HCT116 (cell line): ENCODE measurements around the gene ATG5. TPM values are rescaled to one million over a fixed set of nuclear protein-coding genes. Genes with fewer than 3 reads are reported as not detected.

ENCODE experiments used
- EZH2phosphoT487 ChIP-seq: fragments of 200-600 bp; IDR thresholded peaks from 2 replicates; pipeline ENCODE4 v1.6.1; 2018; ENCODE audit warnings: antibody characterized with exemption, borderline replicate concordance
- FOSL1 ChIP-seq: IDR thresholded peaks from 2 replicates; pipeline ENCODE4 v1.6.1; 2012; ENCODE audit warnings: low read depth
- JUND ChIP-seq: IDR thresholded peaks from 2 replicates; pipeline ENCODE4 v1.6.1; 2012
- SP1 ChIP-seq: IDR thresholded peaks from 2 replicates; pipeline ENCODE4 v1.6.1; 2012; ENCODE audit warnings: low read depth
- TCF7L2 ChIP-seq: IDR thresholded peaks from 2 replicates; pipeline ENCODE4 v1.7.0; 2011; ENCODE audit warnings: borderline replicate concordance, inconsistent platforms; ENCODE audit not compliant: insufficient read depth, insufficient read length; ENCODE audit errors: extremely low read depth
- YY1 ChIP-seq: IDR thresholded peaks from 2 replicates; pipeline ENCODE4 v1.6.1; 2011; ENCODE audit warnings: low read length, low read depth, moderate library complexity, mild to moderate bottlenecking; ENCODE audit not compliant: insufficient replicate concordance; ENCODE audit errors: extremely low read depth
- total RNA-seq: library from RNA; stranded (reverse); gene quantifications from one replicate; pipeline ENCODE4 v1.2.1, GENCODE V29; 2021; ENCODE audit not compliant: unreplicated experiment
- TF ChIP-seq, protein P1 (sequence below), 3 experiments: fragments of 200-600 bp in 1 of 3; sonication (generic) in 1 of 3; IDR thresholded peaks in 2 of 3; conservative IDR thresholded peaks in 1 of 3; 2 replicates each; pipeline ENCODE4 v1.5.1; 2012 to 2017; ENCODE audit warnings: low read depth in 2 of 3, low read length in 2 of 3, antibody characterized with exemption in 1 of 3, borderline replicate concordance in 1 of 3, control low read depth in 1 of 3, mild to moderate bottlenecking in 1 of 3, mixed read lengths in 1 of 3, mixed run types in 1 of 3, moderate library complexity in 1 of 3; ENCODE audit not compliant: insufficient read depth in 1 of 3
- TF ChIP-seq, protein P2 (sequence below): IDR thresholded peaks from 2 replicates; pipeline ENCODE4 v1.6.1; 2011; ENCODE audit warnings: mild to moderate bottlenecking, low read length, moderate library complexity; ENCODE audit not compliant: insufficient replicate concordance; ENCODE audit errors: extremely low read depth
- TF ChIP-seq, protein P3 (sequence below): IDR thresholded peaks from 2 replicates; pipeline ENCODE4 v1.6.1; 2012
- TF ChIP-seq, protein P4 (sequence below): IDR thresholded peaks from 2 replicates; pipeline ENCODE4 v1.6.1; 2012

Gene ATG5
- total RNA-seq, 1 experiment from 2014 or later = 39.6 TPM

DNA sequence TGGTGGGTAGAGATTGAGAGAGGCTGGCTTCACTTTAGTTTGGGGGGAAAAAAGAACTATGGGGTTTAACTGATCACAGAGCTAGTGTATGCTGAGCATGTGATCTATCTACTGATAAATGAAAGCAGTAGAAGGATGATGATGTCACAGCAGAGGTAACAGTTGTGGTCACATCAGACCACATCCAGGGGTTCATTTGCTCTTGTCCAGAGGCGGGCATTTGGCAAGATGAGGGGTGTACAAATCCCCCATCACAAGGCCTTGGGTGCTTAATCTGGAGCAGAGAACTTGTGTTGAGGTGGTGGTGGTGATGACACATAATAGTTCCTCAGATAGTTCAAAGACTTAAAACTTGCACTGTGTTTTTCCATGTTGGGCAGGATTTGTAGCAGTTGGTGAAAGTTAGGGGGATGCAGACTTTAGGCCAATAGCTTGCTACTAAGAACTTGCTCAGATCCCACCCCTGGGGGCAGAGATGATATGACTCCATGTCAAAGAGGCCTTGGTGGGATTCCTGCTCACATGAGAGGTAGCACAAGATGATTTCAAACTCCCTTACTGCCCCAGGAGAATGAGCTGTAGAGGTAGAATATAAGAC, 176.0 kb downstream of the ATG5 start (continued):
- TF ChIP-seq, protein P1, sequence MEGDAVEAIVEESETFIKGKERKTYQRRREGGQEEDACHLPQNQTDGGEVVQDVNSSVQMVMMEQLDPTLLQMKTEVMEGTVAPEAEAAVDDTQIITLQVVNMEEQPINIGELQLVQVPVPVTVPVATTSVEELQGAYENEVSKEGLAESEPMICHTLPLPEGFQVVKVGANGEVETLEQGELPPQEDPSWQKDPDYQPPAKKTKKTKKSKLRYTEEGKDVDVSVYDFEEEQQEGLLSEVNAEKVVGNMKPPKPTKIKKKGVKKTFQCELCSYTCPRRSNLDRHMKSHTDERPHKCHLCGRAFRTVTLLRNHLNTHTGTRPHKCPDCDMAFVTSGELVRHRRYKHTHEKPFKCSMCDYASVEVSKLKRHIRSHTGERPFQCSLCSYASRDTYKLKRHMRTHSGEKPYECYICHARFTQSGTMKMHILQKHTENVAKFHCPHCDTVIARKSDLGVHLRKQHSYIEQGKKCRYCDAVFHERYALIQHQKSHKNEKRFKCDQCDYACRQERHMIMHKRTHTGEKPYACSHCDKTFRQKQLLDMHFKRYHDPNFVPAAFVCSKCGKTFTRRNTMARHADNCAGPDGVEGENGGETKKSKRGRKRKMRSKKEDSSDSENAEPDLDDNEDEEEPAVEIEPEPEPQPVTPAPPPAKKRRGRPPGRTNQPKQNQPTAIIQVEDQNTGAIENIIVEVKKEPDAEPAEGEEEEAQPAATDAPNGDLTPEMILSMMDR (IDR thresholded peaks at IDR 0.05 in 2 of 3, conservative IDR thresholded peaks at IDR 0.05 in 1 of 3; ENCODE audit: borderline replicate concordance in 1 of 3, insufficient read depth in 1 of 3, low read depth in 2 of 3, low read length in 2 of 3) = no peak
- TF ChIP-seq SP1 = no peak
- no peak for TF ChIP-seq EZH2phosphoT487
- TF ChIP-seq, protein P2, sequence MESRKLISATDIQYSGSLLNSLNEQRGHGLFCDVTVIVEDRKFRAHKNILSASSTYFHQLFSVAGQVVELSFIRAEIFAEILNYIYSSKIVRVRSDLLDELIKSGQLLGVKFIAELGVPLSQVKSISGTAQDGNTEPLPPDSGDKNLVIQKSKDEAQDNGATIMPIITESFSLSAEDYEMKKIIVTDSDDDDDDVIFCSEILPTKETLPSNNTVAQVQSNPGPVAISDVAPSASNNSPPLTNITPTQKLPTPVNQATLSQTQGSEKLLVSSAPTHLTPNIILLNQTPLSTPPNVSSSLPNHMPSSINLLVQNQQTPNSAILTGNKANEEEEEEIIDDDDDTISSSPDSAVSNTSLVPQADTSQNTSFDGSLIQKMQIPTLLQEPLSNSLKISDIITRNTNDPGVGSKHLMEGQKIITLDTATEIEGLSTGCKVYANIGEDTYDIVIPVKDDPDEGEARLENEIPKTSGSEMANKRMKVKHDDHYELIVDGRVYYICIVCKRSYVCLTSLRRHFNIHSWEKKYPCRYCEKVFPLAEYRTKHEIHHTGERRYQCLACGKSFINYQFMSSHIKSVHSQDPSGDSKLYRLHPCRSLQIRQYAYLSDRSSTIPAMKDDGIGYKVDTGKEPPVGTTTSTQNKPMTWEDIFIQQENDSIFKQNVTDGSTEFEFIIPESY = no peak
- TF ChIP-seq FOSL1 = no peak
- TF ChIP-seq YY1 = no peak
- TF ChIP-seq TCF7L2 = no peak
- TF ChIP-seq JUND = no peak
- TF ChIP-seq, protein P3, sequence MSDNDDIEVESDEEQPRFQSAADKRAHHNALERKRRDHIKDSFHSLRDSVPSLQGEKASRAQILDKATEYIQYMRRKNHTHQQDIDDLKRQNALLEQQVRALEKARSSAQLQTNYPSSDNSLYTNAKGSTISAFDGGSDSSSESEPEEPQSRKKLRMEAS = no peak
- TF ChIP-seq, protein P4, sequence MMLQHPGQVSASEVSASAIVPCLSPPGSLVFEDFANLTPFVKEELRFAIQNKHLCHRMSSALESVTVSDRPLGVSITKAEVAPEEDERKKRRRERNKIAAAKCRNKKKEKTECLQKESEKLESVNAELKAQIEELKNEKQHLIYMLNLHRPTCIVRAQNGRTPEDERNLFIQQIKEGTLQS = no peak
